HFF-Myc (cell line): Measurements from ENCODE around the gene TFAP2E.

Source experiments
- DNase-seq: peaks from one replicate; pipeline ENCODE4 v3.0.0-alpha.2; 2011; ENCODE audit warnings: low read depth; ENCODE audit errors: extremely low read depth
- H3K4me3 ChIP-seq: replicated peaks from 2 replicates; pipeline ENCODE4 v1.5.1; 2011; ENCODE audit warnings: low read depth, mild to moderate bottlenecking, control low read depth, low read length
- CTCF ChIP-seq: IDR thresholded peaks from 2 replicates; pipeline ENCODE4 v1.5.1; 2012; ENCODE audit warnings: mild to moderate bottlenecking, low read depth, low read length, control low read depth; ENCODE audit errors: missing control alignments

The TFAP2E gene

GRCh38 chr1:35641233-35641866 is 68.2 kb downstream of the TFAP2E start, which contains the start of gene PSMB2:
PSMB2 (minus strand) TSS chr1:35641526; CDS start chr1:35641432, 94 bp downstream.
- peak within 1 kb of the TSS; percentile 74 for H3K4me3 ChIP-seq
- no peak for TF ChIP-seq CTCF
- DNase-seq = peak; percentile 86

DNA sequence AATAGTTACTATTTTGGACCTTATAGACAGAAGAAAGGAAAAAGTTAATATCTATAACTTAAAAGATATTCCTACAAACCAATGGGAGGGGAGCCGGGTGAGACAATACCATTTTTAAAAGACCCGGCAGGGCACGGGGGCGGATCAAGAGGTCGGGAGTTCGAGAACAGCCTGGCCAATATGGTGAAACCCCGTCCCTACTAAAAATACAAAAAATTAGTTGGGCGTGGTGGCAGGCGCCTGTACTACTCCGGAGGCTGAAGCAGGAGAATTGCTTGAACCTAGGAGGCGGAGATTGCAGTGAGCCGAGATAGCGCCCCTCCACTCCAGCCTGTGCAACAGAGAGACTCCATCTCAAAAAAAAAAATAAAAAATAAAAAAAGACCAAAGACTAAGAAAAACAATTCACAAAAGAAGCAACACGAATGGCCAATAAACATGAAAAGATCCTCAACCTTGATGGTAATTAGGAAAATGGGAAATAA is 69.4 kb downstream of the TFAP2E start:
- H3K4me3 ChIP-seq = peak overlapping the region; percentile 74
- no peak for DNase-seq

DNA sequence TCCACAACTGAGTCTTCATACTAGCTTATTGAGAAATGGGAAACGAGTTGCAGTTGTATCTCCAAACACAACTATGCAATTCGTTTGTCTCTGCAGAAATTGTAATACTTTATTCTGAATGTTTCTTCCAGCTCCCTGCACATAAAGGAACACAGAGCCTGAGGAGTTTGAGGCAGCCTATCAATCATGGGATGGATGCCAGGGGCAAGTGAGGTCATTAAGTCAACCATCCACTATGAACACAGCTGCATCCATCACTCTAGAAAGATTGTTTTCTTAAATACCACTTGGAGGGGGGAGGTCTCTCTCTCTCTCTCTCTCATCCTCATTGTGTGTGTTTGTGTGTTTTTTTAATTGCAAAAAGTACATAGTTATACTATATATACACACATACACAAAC is 71.1 kb downstream of the TFAP2E start:
- H3K4me3 ChIP-seq = no peak overlapping the region
- no peak for DNase-seq
- TF ChIP-seq CTCF = no peak

More for the DNA sequence above, 69.4 kb downstream of the TFAP2E start:
- TF ChIP-seq CTCF = no peak
